C1 segment of cervical spinal cord (tissue), 14 donors: ENCODE results near the gene TAF11L9.
"Not testable (repeated sequence)": the region's sequence is repeated elsewhere in the genome, so short reads cannot be mapped to it uniquely, and the experiment has no call there.

Source experiments
- DNase-seq, 14 donors: peaks; one replicate each; lab custom pipeline; 2025; lab: John Stamatoyannopoulos, UW

The TAF11L9 gene

DNA sequence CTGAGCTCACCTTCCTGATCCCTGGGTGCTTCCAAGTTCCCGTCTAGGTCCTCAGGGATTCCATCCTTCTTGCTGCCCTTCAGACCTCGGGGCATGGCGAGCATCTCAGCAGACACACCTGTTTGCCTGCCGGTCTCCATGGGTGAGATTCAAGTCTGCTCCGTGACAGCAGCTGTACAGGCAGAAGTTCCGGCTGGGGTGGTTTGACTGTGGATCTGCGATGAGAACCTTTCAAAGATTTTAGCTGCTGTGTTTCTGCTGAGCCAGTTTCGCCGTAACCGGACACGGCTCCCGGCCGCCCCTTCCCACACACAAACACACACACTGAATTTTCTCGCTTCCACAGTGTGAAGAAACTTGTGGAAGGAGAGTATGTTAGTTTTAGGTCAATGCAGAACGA is at the start of gene TAF11L9:
Gene TAF11L9, minus strand, starts transcription at position 140 of the 400 bp plus-strand sequence.
- DNase-seq, result not testable (repeated sequence)

- no peak for DNase-seq
These were observed 40.0 kb upstream of the TAF11L9 start, which contains the start of gene TAF11L14 for GRCh38 chr5:17634160-17634559. TAF11L14 (plus strand) TSS chr5:17634460.

DNA sequence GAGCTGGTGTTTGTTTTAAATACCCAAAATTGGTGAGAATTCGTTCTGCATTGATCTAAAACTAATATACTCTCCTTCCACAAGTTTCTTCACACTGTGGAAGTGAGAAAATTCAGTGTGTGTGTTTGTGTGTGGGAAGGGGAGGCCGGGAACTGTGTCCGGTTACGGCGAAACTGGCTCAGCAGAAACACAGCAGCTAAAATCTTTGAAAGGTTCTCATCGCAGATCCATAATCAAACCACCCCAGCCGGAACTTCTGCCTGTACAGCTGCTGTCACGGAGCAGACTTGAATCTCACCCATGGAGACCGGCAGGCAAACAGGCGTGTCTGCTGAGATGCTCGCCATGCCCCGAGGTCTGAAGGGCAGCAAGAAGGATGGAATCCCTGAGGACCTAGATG is 37.6 kb upstream of the TAF11L9 start, which contains the start of gene TAF11L13:
Gene TAF11L13, plus strand, starts transcription at position 301 of the 400 bp plus-strand sequence.
- not testable (repeated sequence) for DNase-seq

DNA sequence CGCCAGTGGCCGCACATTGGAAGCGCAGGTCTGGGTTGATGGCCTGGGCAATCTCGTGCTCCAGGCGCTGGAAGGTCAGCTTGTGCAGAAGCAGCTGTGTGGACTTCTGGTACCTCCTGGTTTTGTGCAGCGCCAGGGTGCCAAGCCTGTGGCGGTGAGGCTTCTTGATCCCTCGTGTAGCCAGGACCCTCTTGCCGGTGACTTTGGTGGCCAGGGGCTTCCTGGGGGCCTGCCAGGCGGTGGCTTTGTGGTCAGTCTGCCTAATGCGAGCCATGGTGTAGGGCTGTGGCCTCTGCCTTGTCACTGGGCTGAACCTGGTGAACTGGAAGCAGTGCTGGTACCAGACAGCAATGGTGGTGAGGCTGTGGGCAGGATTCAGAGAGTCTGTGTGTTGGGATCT is 31.5 kb upstream of the TAF11L9 start:
- DNase-seq, result no peak

- no peak for DNase-seq
These were observed 26.4 kb upstream of the TAF11L9 start for GRCh38 chr5:17620627-17621026.

GRCh38 chr5:17619354-17619753 is 25.2 kb upstream of the TAF11L9 start:
- no peak for DNase-seq

- no peak for DNase-seq
These were observed 20.8 kb upstream of the TAF11L9 start for GRCh38 chr5:17614872-17615605.

- DNase-seq, result not testable (repeated sequence)
These were observed 15.9 kb upstream of the TAF11L9 start, which contains the start of gene TAF11L12 for GRCh38 chr5:17610092-17610491. TAF11L12 (plus strand) TSS chr5:17610392.

GRCh38 chr5:17607461-17607860 is 13.3 kb upstream of the TAF11L9 start:
- DNase-seq, result not testable (repeated sequence)

DNA sequence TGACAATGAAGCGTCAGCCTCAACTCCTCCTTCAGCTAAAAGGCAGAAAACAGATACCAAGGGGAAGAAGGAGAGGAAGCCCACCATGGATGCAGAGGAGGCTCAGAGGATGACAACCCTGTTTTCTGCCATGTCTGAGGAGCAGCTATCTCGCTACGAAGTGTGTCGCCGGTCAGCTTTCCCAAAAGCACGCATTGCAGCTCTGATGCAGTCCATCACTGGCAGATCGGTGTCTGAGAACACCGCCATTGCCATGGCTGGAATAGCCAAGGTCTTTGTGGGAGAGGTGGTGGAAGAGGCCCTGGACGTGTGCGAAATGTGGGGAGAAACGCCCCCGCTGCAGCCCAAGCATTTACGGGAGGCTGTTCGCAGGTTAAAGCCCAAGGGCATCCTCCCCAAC is 10.8 kb upstream of the TAF11L9 start:
- DNase-seq, result no peak

DNA sequence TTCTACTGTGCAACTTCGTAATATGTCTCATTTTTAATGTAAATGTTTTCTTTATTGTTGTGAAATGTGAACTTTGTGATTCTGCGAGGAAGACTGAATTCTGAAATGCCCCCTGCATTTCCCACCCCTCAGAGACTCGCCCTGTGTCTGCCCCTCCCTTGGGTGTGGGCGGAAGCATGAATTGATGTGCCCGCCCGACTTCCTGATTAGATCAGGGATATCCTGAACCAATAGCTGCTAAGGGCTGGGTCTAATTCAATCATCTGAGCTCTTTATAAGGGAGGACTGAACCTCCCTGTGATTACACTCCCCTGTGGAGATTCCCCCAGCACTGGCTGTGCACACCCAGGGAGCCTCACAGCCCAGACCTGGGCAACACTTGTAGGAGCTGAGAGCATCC is 9.7 kb upstream of the TAF11L9 start, which contains the start of gene TAF11L11:
Gene TAF11L11, plus strand, starts transcription at position 304 of the 400 bp plus-strand sequence.
- not testable (repeated sequence) for DNase-seq

GRCh38 chr5:17597728-17598127 is 3.5 kb upstream of the TAF11L9 start, which contains the start of gene TAF11L10:
TAF11L10 (minus strand) TSS chr5:17597828.
- not testable (repeated sequence) for DNase-seq

- not testable (repeated sequence) for DNase-seq
These were observed 3.3 kb downstream of the TAF11L9 start, which contains the start of gene TAF11L8 for GRCh38 chr5:17590860-17591259. TAF11L8 (minus strand) TSS chr5:17590960.

- not testable (repeated sequence) for DNase-seq
These were observed 8.5 kb downstream of the TAF11L9 start, which contains the start of gene TAF11L7 for GRCh38 chr5:17585658-17586057. TAF11L7 (minus strand) TSS chr5:17585758.
